Upper lobe of right lung (tissue), 1 donor: Measurements from ENCODE around the gene STAP2. TPM values are rescaled to one million over a fixed set of nuclear protein-coding genes. Genes with fewer than 3 reads are reported as not detected.

Source experiments
- ATAC-seq: fragments of 200-7000 bp; cut with Tn5 transposase; one replicate; pipeline ENCODE4 v1.9.1; 2020; ENCODE audit warnings: mild to moderate bottlenecking, moderate library complexity
- DNase-seq: peaks from one replicate; pipeline ENCODE4 v3.0.0-alpha.2; 2020
- H3K27ac ChIP-seq: fragments of 200-600 bp; one replicate; pipeline ENCODE4 v1.8.0; 2022
- H3K27me3 ChIP-seq: fragments of 200-600 bp; one replicate; pipeline ENCODE4 v1.8.0; 2022; ENCODE audit warnings: mild to moderate bottlenecking
- H3K36me3 ChIP-seq: fragments of 200-600 bp; one replicate; pipeline ENCODE4 v1.8.0; 2022
- H3K4me1 ChIP-seq: fragments of 200-600 bp; one replicate; pipeline ENCODE4 v1.8.0; 2022
- H3K4me3 ChIP-seq: fragments of 200-600 bp; one replicate; pipeline ENCODE4 v1.8.0; 2022; ENCODE audit warnings: mild to moderate bottlenecking
- H3K9me3 ChIP-seq: fragments of 200-600 bp; one replicate; pipeline ENCODE4 v1.8.0; 2022
- intact Hi-C: fragments of 100-400 bp; cut with DNase I; formaldehyde crosslinking; loops from one replicate; pipeline ENCODE4 v1.11.0; 2022
- total RNA-seq: library from RNA; stranded (reverse); fragmentation: NEBNext Ultra II Directional; extraction: Animal tissue kit (Norgen Biotek cat#: 25700); gene quantifications from one replicate; pipeline ENCODE4 v1.2.1, GENCODE V29; 2021
- TF ChIP-seq, protein P1 (sequence below): fragments of 200-600 bp; IDR thresholded peaks from one replicate; pipeline ENCODE4 v1.8.0; 2022; ENCODE audit warnings: antibody characterized with exemption
- donor health status: DM: no; HTN: yes; CAD: no; lungs with severe emphysema.

STAP2 gene
- total RNA-seq, 1 donor from 2014 or later: 16.1 TPM

DNA sequence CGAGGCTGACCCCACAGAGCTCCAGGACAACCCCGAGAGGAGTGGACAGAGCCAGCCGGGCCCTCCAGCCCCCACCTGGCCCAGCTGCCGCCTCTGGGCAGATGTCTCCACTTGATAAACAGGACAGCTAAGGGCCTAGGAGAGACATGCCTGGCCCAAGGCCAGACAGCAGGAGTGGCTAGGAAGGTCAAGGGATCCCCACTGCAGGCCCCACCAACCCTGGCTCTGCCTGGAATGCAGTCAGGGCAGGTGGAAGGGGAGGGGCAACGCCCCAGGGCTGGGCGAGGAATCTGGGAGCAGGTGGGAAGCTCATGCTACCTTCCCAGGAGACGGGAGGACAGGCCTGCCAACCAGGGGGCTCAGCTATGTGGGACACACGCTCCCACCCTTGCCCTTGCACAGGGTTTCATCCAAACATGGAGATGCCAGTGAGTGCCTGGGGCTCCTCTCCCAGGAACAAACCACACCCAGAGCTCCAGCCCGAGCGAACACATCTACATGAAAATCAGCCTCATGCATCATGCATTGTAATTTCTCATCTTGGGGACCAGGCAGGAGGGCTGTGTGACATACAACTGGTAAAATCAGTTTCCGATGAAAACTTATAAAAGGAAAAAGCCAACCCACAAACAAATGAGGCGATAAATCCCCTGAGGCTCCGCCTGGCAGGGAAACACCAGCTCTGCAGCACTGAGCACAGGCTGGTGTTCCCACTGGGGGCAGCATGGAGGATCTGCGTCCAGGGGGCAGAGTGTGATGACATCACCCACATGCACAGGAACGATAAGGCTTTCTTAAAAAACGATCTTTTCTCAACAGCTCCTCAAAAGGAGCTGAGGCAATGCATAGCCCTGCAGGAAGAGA lies 36.8 kb upstream of the STAP2 start:
- H3K9me3 ChIP-seq: no peaks in the 10 kb centered on the region
- ATAC-seq (peak; percentile 50), DNase-seq (peak; percentile 83)

DNA sequence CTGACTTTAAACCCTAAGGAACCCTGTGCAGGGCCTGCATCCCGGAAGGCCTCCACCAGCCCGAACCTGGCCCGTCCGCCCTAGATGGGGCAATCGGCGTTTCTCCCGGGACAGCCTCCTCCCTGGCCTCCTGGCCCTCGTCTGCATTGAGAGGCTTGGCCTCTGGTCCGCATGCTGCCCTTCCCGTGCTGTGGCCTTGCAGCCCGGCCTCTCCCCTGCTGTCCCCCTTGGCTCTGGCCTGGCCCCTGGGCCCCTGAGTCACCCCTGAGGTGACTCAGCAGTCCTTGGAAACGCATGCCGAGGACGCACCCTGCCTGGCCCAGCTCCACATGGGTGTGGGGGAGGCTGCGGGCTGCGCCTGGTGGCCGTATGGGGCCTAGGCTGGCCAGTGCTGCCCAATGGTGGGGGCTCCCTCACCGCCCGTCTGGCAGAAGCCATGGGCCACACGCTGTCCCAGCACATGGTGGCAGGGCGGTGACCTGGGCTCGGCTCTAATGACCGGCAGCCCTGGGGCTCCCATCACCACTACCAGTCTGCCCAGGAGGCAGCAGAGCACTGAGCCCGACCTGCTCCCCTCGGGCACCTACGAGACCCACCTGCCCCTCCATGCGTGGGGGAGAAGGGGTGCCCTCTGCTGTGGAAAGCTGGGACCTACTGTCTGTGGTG lies 36.0 kb upstream of the STAP2 start:
- peaks cover 94% of the 10 kb centered on the region for H3K4me1 ChIP-seq
- peak; percentile 83 for DNase-seq

More for the DNA sequence above, 36.8 kb upstream of the STAP2 start:
- Histone ChIP-seq H3K27me3 (no peaks in the 10 kb centered on the region), H3K27ac (peak overlapping the region; percentile 83), H3K4me1 (peaks cover 94% of the 10 kb centered on the region), H3K36me3 (no peaks in the 10 kb centered on the region), H3K4me3 (no peak overlapping the region)
- intact Hi-C loops: no loop called here
- TF ChIP-seq, protein P1, sequence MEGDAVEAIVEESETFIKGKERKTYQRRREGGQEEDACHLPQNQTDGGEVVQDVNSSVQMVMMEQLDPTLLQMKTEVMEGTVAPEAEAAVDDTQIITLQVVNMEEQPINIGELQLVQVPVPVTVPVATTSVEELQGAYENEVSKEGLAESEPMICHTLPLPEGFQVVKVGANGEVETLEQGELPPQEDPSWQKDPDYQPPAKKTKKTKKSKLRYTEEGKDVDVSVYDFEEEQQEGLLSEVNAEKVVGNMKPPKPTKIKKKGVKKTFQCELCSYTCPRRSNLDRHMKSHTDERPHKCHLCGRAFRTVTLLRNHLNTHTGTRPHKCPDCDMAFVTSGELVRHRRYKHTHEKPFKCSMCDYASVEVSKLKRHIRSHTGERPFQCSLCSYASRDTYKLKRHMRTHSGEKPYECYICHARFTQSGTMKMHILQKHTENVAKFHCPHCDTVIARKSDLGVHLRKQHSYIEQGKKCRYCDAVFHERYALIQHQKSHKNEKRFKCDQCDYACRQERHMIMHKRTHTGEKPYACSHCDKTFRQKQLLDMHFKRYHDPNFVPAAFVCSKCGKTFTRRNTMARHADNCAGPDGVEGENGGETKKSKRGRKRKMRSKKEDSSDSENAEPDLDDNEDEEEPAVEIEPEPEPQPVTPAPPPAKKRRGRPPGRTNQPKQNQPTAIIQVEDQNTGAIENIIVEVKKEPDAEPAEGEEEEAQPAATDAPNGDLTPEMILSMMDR: peak; percentile 25

DNA sequence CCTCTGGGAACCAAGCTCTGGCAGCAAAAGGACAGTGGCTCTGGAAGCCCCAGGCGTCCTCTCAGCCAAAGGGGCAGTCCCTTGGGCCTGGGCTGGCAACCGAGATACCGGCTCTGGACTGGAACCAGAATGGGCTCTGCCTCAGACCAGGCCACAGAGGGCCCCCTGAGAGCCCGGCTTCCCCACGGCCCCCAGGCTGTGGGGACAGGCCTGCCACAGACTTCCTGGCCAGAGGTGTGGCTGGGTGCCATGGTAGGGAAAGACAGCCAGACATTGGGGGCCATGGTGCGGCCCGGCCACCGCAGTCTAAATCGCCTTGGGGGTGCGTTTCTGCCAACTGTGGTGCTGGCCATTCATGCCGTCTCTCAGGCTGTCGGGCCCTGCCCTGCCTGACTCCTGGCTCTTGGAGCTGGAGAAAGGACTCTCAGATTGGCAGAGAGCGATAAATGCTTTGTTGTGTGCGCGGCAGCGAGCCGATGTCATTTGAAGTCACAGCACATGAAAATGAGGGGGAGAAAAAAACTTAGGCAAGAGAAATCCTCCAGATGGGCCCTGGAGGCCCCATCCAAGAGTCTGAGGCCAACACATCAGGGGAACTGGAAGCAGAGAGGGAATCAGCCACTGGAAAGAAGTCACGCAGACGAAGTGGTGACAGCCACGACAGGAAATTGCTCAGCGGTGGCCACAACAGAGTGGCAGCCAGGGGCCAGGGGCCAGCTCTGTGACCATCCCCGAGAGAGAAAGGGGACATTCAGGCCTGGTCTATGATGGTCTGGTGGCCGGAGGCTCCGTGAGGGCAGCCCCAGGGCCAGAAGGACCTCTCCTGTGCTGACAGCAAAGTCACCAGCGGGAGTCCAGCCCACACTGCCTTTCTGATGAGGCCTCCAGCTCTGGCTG lies 35.2 kb upstream of the STAP2 start:
- Histone ChIP-seq H3K4me1 (peaks cover 94% of the 10 kb centered on the region), H3K36me3 (no peaks in the 10 kb centered on the region), H3K27me3 (no peaks in the 10 kb centered on the region), H3K4me3 (no peak overlapping the region), H3K9me3 (no peaks in the 10 kb centered on the region), H3K27ac (peak overlapping the region; percentile 83)
- no peak for ATAC-seq
- intact Hi-C loops: no loop called here
- DNase-seq: no peak
- TF ChIP-seq, protein P1: no peak

More for the DNA sequence above, 36.0 kb upstream of the STAP2 start:
- Histone ChIP-seq H3K4me3 (no peak overlapping the region), H3K9me3 (no peaks in the 10 kb centered on the region), H3K36me3 (no peaks in the 10 kb centered on the region), H3K27ac (peak overlapping the region; percentile 83), H3K27me3 (no peaks in the 10 kb centered on the region)
- intact Hi-C loops: no loop called here
- ATAC-seq: peak; percentile 70
- TF ChIP-seq, protein P1: no peak

DNA sequence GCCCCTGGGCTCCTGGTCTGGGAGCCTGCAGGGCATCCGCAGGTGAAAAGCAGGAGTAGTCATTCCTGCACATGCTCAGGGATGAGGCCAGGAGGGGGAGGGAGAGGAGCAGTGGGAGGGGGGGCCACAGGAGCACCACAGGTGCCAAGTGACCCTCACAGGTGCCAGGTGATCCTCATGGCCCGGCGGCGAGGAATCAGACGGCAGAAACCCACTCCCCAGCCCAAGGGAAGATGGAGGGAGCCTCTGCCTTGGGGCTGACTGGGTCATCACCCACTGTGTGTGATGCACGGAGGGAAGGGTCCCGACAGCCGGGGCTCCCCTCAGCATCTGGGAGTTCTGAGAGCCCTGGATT lies 34.4 kb upstream of the STAP2 start:
- peak overlapping the region; percentile 83 for H3K27ac ChIP-seq
- no peak for ATAC-seq
- no peaks in the 10 kb centered on the region for H3K36me3 ChIP-seq
- TF ChIP-seq, protein P1: no peak
- H3K9me3 ChIP-seq: no peaks in the 10 kb centered on the region
- peaks cover 99% of the 10 kb centered on the region for H3K4me1 ChIP-seq
- no peak overlapping the region for H3K4me3 ChIP-seq
- intact Hi-C loops: no loop called here
- no peaks in the 10 kb centered on the region for H3K27me3 ChIP-seq
- no peak for DNase-seq

DNA sequence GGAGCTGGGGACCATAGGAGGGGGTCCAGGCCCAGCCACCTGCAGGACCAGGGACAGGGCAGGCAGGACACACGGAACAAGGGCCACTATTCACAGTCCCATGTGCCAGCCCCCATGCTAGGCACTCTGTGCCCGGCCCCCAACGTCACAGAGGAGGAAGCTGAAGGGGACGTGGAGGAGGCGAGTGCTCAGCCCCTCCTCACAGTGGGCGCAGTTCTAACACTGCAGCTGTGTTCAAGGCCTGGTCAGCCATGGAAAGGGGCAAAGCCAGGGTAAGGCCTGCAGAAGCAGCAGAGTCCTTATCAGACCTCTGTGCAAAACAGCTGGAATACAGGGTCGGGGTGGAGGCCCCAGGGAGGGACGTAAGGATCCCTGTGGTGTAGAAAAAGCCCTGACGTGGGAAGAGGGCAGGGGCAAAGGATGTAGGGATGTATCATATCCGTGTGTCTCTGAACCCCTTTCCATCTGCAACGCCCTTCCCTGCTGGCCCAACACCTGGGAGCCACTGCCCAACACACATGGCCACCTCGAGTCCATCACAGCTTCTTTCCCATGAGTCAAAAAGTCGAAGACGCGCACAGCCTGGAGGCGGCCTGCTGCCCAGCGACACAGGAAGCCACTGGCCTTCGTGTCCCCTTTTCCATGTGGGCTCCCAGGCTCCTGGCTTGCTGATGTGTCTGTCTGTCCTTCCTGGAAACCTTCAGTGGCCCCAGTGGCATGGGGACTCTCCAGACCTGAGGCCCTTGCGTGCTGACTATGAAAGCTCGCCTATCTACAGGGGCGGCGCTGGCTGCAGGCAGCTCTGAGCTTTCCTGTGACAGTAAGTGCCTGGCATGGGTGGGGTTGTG lies 33.8 kb upstream of the STAP2 start:
- no peak for DNase-seq
- no peaks in the 10 kb centered on the region for H3K27me3 ChIP-seq
- intact Hi-C loops: no loop called here
- H3K27ac ChIP-seq: peak overlapping the region; percentile 83
- no peak overlapping the region for H3K4me3 ChIP-seq
- peaks cover 99% of the 10 kb centered on the region for H3K4me1 ChIP-seq
- H3K36me3 ChIP-seq: no peaks in the 10 kb centered on the region
- no peak for ATAC-seq
- TF ChIP-seq, protein P1: no peak
- H3K9me3 ChIP-seq: no peaks in the 10 kb centered on the region
